ENCODE results near the gene GMDS.

Gene GMDS

GRCh38 chr6:2085657-2086056, 159.7 kb downstream of the GMDS start:
- no peak for DNase-seq

DNA sequence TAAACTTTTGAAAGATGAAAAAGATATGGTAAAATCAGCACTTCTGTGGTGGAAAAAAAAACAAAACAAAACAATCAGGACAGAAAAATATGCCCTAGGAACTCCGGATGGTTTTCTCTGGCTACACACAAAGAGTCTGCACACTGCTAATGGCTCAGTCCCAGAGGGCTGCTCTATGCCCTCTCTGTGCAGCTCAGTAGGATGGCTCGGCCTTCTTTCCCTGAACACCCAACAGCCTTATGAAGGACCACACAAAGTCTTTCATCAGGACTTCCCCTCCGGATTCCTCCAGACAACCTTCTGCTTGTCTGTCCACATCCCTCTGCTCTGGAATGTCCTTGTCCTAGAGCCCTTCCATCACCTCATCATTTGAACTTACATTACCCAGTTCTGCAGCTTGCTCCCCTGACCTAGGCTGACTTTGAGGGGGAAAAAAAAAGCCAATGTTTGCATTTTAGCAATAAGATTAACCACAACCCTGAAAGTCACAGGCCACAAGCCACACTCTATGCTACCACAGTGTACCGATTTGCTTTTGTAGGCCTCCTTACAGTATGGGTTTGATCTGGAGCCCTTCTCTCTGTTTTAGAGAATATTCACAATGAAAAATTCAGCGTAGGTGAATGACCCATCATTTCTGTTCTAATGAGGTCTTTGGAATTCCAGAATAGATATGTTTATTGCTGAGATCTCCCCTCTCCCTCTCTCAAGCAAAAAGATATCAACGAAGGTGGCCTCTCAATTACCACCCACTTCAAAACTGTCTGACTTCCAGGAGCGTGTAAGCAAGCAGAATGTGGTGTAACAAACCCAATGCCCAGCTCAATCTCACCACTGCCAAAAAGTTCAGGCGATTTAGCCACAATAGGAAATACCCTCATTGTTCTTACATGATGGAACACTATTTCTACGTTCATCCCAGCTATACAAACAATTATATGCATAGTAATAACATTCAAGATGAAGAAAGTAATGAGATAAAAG, 164.0 kb downstream of the GMDS start:
- DNase-seq: no peak

- no peak for DNase-seq
Observed at GRCh38 chr6:2078888-2079287, 166.5 kb downstream of the GMDS start.

- no peak for DNase-seq
Observed at GRCh38 chr6:2077826-2078225, 167.6 kb downstream of the GMDS start.

- no peak for DNase-seq
Observed at GRCh38 chr6:2073476-2073875, 171.9 kb downstream of the GMDS start.

- DNase-seq: no peak
Observed at GRCh38 chr6:2072453-2072852, 173.0 kb downstream of the GMDS start.

- DNase-seq: no peak
Observed at GRCh38 chr6:2063547-2063946, 181.9 kb downstream of the GMDS start.

DNA sequence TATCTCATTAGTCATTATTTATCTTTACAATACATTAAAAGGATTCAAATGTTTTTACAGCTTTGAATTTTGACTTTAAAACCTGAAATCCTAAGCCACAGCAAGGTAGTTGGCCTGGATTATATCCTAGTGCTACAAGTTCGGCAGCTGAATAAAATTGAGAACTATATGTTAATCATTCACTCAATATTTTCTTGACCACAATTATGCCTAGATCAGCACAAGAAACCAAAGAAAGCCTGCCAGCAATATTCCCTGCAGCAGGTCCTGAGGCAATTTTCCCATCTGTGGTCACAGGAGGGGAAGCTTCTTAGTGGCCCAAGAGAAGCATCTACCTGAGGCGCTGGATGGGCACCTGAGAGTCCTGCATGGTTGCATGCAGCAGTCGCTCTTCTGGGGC, 183.5 kb downstream of the GMDS start:
- DNase-seq: no peak

DNA sequence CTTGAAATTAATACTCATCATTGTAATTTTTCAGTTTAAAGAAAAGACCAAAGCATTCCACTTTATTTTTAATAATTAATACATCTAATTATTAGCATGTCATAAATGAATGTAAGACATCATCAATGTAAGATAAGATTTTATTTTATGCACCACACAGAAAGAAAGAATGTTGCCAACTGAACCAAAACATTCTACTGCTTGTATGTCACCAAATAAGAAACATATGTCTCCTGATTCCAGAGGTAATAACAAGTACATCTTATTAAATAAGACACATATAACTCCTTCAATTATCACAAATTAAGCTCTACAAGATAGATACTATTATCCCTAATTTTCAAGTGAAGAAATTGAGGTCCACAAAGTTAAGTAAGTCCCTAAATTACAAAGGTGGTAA, 189.5 kb downstream of the GMDS start:
- DNase-seq: no peak

GRCh38 chr6:2055143-2055542, 190.3 kb downstream of the GMDS start:
- no peak for DNase-seq

DNA sequence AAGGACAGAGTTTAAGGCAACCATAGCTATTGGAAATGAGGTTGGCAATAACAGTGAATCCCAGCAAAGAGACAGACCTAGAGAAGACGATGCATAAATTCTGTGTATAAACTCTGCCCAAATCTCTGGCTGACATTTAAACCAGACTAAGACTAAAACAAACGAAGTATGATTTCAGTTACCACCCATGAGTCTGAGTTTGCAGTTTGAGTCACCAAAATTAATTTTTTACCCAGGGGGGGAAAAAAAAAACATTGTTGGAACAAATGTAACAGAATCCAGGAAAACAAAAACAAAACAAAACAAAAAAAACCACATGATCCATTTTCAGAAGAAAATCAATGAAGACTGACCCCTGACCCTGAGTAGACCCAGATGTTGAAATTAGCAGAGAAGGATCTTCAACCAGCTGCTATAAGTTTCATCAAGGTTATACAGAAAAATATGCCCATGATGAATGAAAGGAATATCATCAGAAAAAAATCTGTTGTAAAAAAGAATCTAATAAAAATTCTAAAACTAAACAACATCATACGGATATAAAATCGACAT, 190.8 kb downstream of the GMDS start:
- DNase-seq: no peak

DNA sequence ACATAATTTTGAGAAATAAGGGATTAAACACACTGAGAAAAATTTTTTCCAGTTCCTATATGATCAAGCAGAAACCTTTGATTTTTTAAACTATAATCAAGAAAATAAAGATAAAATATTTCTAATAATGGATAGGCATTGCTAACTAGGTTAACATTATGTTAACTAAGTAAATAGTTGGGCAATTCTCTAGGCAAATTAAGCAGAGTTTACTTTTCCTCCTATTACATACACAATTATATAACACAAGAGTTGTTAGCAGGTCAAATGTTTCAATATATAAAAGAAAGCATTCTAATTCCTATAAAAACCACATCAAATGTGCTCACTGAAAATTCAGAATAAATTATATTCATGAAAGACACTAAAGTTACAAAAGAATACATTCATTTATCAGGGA, 191.7 kb downstream of the GMDS start:
- DNase-seq: no peak

DNA sequence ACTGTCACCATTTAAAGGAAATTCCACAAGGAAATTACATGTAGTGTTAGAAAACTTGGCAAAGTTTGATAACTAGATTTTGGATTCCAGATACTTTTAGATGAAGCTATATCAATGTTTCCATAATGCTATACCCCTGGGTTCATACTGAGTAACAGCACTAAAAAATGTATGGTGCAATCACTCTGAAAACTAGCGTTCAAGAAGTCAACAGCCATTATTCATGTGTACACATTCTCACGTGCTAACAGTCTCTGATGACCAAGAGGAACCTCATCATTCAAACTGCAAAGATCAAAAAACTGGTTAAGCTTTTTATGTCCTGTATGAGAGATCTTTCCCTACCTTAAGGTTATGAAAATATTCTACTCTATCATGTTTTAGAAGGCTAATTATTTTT, 197.6 kb downstream of the GMDS start:
- DNase-seq: no peak

DNA sequence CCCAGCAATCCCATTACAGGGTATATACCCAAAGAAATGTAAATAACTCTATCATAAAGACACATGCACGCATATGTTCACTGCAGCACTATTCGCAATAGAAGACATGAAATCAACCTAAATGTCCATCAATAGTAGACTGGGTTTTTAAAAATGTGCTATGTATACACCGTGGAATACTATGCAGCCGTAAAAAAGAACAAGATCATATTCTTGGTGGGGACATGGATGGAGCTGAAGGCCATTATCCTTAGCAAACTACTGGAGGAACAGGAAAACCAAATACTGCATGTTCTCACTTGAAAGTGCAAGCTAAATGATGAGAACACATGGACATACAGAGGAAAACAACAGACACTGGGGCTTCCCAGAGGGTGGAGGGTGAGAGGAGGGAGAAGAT, 201.2 kb downstream of the GMDS start:
- DNase-seq: no peak

GRCh38 chr6:2042956-2043648, 202.3 kb downstream of the GMDS start:
- no peak for DNase-seq

DNA sequence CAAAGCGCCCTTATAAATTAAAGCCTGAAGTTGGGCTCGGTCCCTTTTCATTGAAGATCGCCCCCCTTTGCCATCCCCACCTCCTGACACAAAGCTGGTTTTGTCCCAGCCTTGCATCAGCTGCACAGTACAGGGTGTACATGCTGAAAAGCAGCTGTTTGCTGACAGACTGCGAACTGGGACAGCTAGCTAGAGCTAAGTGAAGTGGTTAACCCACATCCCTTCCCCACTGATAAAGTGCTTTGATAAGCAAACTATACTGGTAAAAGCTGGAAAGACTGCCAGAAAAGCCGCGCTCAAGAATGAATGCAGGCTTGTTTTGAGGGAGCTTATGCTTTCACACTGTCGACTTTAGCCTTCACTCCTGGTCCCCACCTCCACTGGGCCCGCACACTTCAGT, 207.3 kb downstream of the GMDS start:
- peak; percentile 10 for DNase-seq

DNA sequence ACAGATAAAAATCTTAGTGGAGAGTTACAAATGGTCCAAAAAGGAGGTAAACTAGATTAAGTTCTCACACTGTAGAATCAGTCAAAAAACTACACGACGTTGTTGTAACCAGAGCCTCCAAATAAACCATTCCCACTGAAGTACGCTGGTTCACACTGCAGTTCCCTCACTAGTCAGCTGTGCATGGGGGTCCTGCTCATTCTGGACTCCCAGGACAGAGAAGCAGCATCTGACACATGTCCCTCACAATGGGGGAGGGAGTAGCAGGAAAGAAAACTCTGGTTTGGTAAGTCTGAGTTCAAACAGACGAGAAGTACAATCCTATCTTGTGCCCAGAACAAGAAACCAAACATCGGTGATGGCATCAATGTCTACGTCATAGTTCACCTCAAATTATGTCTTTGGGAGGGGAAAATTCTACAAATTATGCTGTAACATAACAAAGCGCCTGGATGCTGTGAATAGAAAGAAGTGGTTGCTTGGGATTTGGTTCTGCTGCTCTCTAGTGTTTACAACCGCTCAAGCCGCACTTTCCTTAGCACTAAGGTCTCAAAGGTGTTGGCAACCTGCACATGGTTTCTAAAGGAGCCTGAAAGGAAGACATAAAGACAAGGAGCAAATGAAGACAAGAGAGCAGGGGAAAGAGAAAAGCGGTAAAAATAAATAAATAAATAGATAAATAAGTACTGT, 208.0 kb downstream of the GMDS start:
- no peak for DNase-seq

DNA sequence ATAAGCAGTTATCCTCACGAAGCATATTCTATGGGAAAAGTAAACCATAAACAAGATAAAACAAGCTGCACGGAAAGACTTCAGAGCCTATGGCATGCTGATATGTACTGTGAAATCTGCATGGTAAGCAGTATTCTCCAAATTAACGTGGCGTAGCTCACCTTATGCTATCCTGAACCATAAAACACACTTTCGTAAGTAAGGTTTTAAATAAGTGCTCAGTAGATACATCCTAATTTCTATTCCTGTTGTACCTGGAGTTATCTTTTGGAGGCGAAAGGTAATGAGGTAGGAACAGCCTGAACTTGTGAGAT, 208.7 kb downstream of the GMDS start:
- no peak for DNase-seq

- DNase-seq: no peak
Observed at GRCh38 chr6:2035826-2036709, 209.3 kb downstream of the GMDS start.

GRCh38 chr6:2035046-2035445, 210.4 kb downstream of the GMDS start:
- DNase-seq: no peak

DNA sequence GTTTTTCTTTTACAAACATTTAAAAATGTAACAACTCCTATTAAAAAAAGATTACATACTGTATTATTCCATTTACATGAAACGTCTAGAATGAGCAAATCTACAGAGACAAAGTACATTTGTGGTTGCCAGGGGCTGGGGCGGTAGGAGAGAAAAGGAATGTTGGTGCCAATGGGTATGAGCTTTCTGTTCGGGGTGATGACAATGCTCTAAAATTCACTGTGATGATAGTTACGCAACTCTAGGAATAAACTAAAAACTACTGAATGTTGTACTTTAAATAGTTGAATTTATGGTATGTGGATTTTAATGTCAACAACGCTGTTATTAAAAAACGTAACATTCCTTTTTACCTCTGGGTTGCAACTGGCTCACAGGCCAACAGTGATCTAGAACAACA, 211.1 kb downstream of the GMDS start:
- no peak for DNase-seq

DNA sequence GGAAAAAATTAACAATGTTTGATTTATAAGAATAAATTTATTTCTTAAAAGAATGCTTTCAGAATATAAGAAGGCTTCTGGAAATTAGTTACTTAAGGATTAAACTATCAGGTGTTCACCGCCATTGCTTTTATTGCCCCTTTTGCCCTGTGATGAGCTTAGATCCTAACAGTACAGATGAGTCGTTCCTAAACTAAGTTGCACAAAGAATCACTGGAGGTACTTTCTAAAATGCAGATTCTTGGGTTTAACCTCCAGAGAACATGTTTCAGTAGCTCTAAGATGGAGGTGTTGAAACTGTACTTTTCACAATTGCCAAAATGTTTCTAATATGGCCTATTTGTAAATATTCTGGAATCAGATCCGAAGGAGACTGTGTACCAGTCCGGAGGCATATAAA, 211.9 kb downstream of the GMDS start:
- no peak for DNase-seq
